Activated CD8-positive, alpha-beta T cell treated with anti-CD3 and anti-CD28 coated beads for 36 hours (primary cell): ENCODE results near the gene AWAT2. TPM values are rescaled to one million over a fixed set of nuclear protein-coding genes. Genes with fewer than 3 reads are reported as not detected.

Experiments used
- ATAC-seq: fragments of 200-7000 bp; cut with Tn5 transposase; one replicate; pipeline ENCODE4 v1.10.0; 2021; ENCODE audit warnings: mild to moderate bottlenecking, moderate library complexity
- CTCF ChIA-PET: fragments of 350-600 bp; sonication (Branson Sonifier 250); formaldehyde crosslinking; loops from one replicate; lab custom pipeline; 2021; ENCODE audit warnings: antibody characterized with exemption; lab: Charles Lee
- POLR2A ChIA-PET: fragments of 350-600 bp; sonication (Branson Sonifier 250); formaldehyde crosslinking; loops from one replicate; lab custom pipeline; 2021; ENCODE audit warnings: antibody characterized with exemption; lab: Charles Lee
- DNase-seq: peaks from one replicate; pipeline ENCODE4 v3.0.0-alpha.2; 2020
- H3K27ac Mint-ChIP-seq: one replicate; pipeline ENCODE4 v1.8.0; 2021; ENCODE audit warnings: mild to moderate bottlenecking, mixed read lengths
- H3K27me3 Mint-ChIP-seq: one replicate; pipeline ENCODE4 v1.8.0; 2021; ENCODE audit warnings: mixed read lengths
- H3K36me3 Mint-ChIP-seq: one replicate; pipeline ENCODE4 v1.8.0; 2021; ENCODE audit warnings: low read depth, mixed read lengths
- H3K4me1 Mint-ChIP-seq: one replicate; pipeline ENCODE4 v1.8.0; 2021; ENCODE audit warnings: low read depth, mixed read lengths
- H3K4me3 Mint-ChIP-seq: one replicate; pipeline ENCODE4 v1.8.0; 2021; ENCODE audit warnings: mild to moderate bottlenecking, moderate library complexity, mixed read lengths
- H3K9me3 Mint-ChIP-seq: one replicate; pipeline ENCODE4 v1.8.0; 2021; ENCODE audit warnings: mixed read lengths
- intact Hi-C: fragments of 100-400 bp; cut with micrococcal nuclease; formaldehyde crosslinking; loops from one replicate; pipeline ENCODE4 v1.10.0; 2022
- total RNA-seq, 2 experiments: library from RNA; stranded (reverse); gene quantifications; one replicate each; pipeline ENCODE4 v1.2.3, GENCODE V29; 2021
- TF ChIP-seq, protein P1 (sequence below): fragments of 200-600 bp; IDR thresholded peaks from one replicate; pipeline ENCODE4 v1.8.0; 2022; ENCODE audit warnings: antibody characterized with exemption, mild to moderate bottlenecking

Gene AWAT2
- total RNA-seq, 2 experiments from 2014 or later = not detected

GRCh38 chrX:70034646-70035045 is 15.1 kb downstream of the AWAT2 start:
- intact Hi-C loops = loop anchor here (5.0 kb wide), 2 partner anchors 63 to 497 kb away; no protein-coding TSS in a partner anchor
- DNase-seq (no peak), ATAC-seq (no peak)
- ChIA-PET POLR2A (no interaction called here), CTCF (interaction anchor here (3.0 kb wide), 1 partner anchor 63 kb away, joined by 29 read pairs; no protein-coding TSS in a partner anchor)
- Mint-ChIP-seq H3K4me1 (peaks cover 2% of the 10 kb centered on the region), H3K9me3 (no peaks in the 10 kb centered on the region), H3K27ac (no peak overlapping the region), H3K27me3 (no peaks in the 10 kb centered on the region), H3K36me3 (no peaks in the 10 kb centered on the region), H3K4me3 (no peak overlapping the region)
- TF ChIP-seq, protein P1, sequence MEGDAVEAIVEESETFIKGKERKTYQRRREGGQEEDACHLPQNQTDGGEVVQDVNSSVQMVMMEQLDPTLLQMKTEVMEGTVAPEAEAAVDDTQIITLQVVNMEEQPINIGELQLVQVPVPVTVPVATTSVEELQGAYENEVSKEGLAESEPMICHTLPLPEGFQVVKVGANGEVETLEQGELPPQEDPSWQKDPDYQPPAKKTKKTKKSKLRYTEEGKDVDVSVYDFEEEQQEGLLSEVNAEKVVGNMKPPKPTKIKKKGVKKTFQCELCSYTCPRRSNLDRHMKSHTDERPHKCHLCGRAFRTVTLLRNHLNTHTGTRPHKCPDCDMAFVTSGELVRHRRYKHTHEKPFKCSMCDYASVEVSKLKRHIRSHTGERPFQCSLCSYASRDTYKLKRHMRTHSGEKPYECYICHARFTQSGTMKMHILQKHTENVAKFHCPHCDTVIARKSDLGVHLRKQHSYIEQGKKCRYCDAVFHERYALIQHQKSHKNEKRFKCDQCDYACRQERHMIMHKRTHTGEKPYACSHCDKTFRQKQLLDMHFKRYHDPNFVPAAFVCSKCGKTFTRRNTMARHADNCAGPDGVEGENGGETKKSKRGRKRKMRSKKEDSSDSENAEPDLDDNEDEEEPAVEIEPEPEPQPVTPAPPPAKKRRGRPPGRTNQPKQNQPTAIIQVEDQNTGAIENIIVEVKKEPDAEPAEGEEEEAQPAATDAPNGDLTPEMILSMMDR = no peak

DNA sequence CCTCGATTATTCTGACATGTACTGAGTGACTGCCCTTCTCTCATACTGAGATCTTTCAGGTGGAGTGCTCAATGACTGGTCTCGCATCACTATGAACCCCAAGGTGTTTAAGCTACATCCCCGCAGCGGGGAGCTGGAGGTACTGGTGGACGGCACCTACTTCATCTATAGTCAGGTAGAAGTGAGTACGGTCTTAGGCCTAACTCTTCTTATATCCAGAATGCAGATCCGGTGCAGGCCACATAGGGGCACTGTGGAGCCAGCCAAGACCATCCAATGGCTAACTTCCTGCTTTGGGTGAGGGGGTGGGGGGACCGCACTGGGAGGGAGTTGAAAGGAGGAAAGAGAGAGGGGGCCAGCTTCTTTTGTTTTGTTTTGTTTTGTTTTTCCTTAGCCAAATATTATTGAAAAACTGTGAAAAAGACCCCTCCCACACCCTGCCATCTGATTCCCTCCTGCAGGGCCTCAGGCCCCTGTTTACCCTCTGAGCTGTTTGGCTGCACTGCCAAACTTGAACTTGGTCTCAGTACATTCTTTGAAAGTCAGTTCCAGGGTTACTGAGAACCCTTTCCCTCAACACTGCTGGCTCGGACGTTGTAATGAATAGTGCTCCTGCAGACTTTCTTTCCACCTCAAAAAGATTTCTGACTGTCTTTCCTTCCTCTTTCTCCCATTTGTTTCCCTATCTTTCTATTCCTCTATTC is 16.2 kb downstream of the AWAT2 start:
- Mint-ChIP-seq H3K9me3 (no peaks in the 10 kb centered on the region), H3K4me1 (peaks cover 2% of the 10 kb centered on the region), H3K4me3 (no peak overlapping the region), H3K27me3 (no peaks in the 10 kb centered on the region), H3K36me3 (no peaks in the 10 kb centered on the region), H3K27ac (no peak overlapping the region)
- intact Hi-C loops = loop anchor here (5.0 kb wide), 2 partner anchors 64 to 496 kb away; no protein-coding TSS in a partner anchor
- TF ChIP-seq, protein P1 = peak; percentile 61
- ChIA-PET POLR2A (no interaction called here), CTCF (interaction anchor here (1.4 to 3.0 kb wide), 3 partner anchors 52 to 99 kb away, joined by 4 to 29 read pairs (median 8); partner anchors contain the start of gene IGBP1)
- ATAC-seq (peak; percentile 79), DNase-seq (peak; percentile 65)

- H3K27ac Mint-ChIP-seq = no peak overlapping the region
- H3K9me3 Mint-ChIP-seq = no peaks in the 10 kb centered on the region
- intact Hi-C loops = loop anchor here (5.0 kb wide), 2 partner anchors 65 to 495 kb away; no protein-coding TSS in a partner anchor
- no peak overlapping the region for H3K4me3 Mint-ChIP-seq
- ChIA-PET POLR2A (no interaction called here), CTCF (interaction anchor here (1.4 to 3.0 kb wide), 3 partner anchors 53 to 100 kb away, joined by 4 to 29 read pairs (median 8); partner anchors contain the start of gene IGBP1)
- H3K27me3 Mint-ChIP-seq = no peaks in the 10 kb centered on the region
- ATAC-seq = no peak
- H3K36me3 Mint-ChIP-seq = no peaks in the 10 kb centered on the region
- DNase-seq = no peak
- TF ChIP-seq, protein P1 = no peak
- H3K4me1 Mint-ChIP-seq = peaks cover 2% of the 10 kb centered on the region
These were observed 16.9 kb downstream of the AWAT2 start for GRCh38 chrX:70032792-70033191.

- ATAC-seq (peak; percentile 71), DNase-seq (peak; percentile 21)
- Mint-ChIP-seq H3K36me3 (no peaks in the 10 kb centered on the region), H3K4me3 (no peak overlapping the region), H3K4me1 (peaks cover 8% of the 10 kb centered on the region), H3K27me3 (no peaks in the 10 kb centered on the region), H3K27ac (no peak overlapping the region), H3K9me3 (no peaks in the 10 kb centered on the region)
- ChIA-PET CTCF (interaction anchor here (0.7 to 3.1 kb wide), 18 partner anchors 9 to 538 kb away, joined by 3 to 19 read pairs (median 4); partner anchors contain the start of gene IGBP1), POLR2A (no interaction called here)
- intact Hi-C loops = loop anchor here (5.0 kb wide), 2 partner anchors 67 to 493 kb away; no protein-coding TSS in a partner anchor
- TF ChIP-seq, protein P1 = peak; percentile 59
These were observed 19.4 kb downstream of the AWAT2 start for GRCh38 chrX:70030301-70030767.

DNA sequence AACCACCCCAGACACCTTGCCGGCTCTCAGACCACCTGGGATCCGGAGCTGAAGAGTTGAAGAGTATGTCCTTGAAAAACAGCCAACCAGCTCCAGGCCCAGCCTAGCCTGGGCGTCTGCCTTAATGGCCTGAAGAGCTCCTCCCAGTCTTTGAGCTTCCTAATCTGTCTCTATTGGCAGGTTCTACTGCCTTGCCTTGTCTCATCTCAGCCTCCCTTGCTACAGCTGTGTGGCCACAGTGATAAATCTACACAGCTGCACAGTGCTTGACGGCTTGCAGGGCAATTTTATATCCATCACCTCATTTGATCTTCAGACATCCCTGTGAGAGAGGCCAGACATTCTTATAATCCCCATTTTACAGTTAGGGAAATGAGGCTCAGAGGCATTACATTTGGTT is 19.9 kb downstream of the AWAT2 start:
- Mint-ChIP-seq H3K9me3 (no peaks in the 10 kb centered on the region), H3K4me1 (peaks cover 8% of the 10 kb centered on the region), H3K27ac (no peak overlapping the region), H3K4me3 (no peak overlapping the region), H3K27me3 (no peaks in the 10 kb centered on the region), H3K36me3 (no peaks in the 10 kb centered on the region)
- intact Hi-C loops = loop anchor here (5.0 kb wide), 2 partner anchors 67 to 493 kb away; no protein-coding TSS in a partner anchor
- ChIA-PET POLR2A (no interaction called here), CTCF (interaction anchor here (1.1 to 3.1 kb wide), 15 partner anchors 9 to 537 kb away, joined by 3 to 19 read pairs (median 6); partner anchors contain the start of gene IGBP1)
- TF ChIP-seq, protein P1 = no peak
- ATAC-seq = no peak
- no peak for DNase-seq
